Kidney epithelial cell (primary cell): ENCODE results near the gene AGBL4. TPM values are rescaled to one million over a fixed set of nuclear protein-coding genes. Genes with fewer than 3 reads are reported as not detected.

Source experiments
- DNase-seq: peaks from one replicate; pipeline ENCODE4 v3.0.0-alpha.2; 2010; ENCODE audit warnings: low read depth
- H3K27me3 ChIP-seq: 2 replicates; pipeline ENCODE4 v1.6.0; 2011; ENCODE audit warnings: low read length; ENCODE audit not compliant: control insufficient read depth, insufficient read depth
- H3K36me3 ChIP-seq: 2 replicates; pipeline ENCODE4 v1.5.1; 2011; ENCODE audit warnings: low read length; ENCODE audit not compliant: control insufficient read depth, insufficient read depth
- H3K4me3 ChIP-seq: 2 replicates; pipeline ENCODE4 v1.5.1; 2011; ENCODE audit warnings: low read depth, mild to moderate bottlenecking, control low read depth, low read length
- total RNA-seq: library from RNA; depleted of rRNA; stranded (reverse); fragments of >200 nt; gene quantifications from 2 replicates; pipeline ENCODE4 v1.2.3, GENCODE V29; 2015
- TF ChIP-seq, protein P1 (sequence below): IDR thresholded peaks from 2 replicates; pipeline ENCODE4 v1.5.1; 2011; ENCODE audit warnings: mild to moderate bottlenecking, moderate library complexity, low read length, control low read depth, inconsistent platforms; ENCODE audit not compliant: insufficient read depth, poor library complexity, severe bottlenecking

Gene AGBL4
- total RNA-seq, 1 donor from 2014 or later = not detected

DNA sequence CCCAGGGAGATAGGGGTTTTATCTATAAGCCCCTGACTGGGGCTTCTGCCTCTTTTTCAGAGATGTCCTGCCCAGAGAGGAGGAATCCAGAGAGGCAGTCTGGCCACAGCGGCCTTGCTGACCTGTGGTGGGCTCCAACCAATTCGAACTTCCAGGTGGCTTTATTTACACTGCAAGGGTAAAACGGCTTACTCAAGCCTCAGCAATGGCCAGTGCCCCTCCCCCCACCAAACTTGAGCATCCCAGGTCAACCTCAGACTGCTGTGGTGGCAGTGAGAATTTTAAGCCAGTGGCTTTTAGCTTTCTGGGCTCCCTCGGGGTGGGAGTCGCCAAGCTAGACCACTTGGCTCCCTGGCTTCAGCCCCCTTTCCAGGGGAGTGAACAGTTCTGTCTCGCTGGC lies 863.1 kb downstream of the AGBL4 start:
- Histone ChIP-seq H3K27me3 (no peaks in the 10 kb centered on the region), H3K4me3 (no peak overlapping the region)
- TF ChIP-seq, protein P1, sequence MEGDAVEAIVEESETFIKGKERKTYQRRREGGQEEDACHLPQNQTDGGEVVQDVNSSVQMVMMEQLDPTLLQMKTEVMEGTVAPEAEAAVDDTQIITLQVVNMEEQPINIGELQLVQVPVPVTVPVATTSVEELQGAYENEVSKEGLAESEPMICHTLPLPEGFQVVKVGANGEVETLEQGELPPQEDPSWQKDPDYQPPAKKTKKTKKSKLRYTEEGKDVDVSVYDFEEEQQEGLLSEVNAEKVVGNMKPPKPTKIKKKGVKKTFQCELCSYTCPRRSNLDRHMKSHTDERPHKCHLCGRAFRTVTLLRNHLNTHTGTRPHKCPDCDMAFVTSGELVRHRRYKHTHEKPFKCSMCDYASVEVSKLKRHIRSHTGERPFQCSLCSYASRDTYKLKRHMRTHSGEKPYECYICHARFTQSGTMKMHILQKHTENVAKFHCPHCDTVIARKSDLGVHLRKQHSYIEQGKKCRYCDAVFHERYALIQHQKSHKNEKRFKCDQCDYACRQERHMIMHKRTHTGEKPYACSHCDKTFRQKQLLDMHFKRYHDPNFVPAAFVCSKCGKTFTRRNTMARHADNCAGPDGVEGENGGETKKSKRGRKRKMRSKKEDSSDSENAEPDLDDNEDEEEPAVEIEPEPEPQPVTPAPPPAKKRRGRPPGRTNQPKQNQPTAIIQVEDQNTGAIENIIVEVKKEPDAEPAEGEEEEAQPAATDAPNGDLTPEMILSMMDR = no peak

DNA sequence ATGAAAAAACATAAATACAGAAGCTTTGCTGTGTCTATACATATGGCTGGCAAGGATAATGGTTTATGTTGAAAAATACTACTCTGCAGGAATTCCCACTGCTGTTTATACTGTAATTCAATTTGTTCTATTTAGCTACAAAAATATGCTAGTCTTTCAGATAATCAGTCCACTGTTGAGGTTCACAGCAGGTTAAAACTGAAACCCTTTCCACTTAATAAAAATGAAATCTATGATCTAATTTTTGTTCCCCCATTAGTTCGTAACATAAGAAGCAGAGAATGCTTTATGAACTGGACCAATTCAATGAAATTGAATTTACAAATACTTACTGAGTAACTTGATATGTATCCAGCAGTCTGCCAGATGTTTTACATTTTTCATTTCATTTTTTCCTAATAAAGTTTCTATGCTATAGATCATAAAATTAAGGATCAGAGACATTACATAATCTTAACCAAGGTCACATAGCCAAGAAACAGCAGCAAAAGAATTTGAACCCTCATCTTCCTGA lies 887.0 kb downstream of the AGBL4 start:
- no peak overlapping the region for H3K4me3 ChIP-seq
- DNase-seq = no peak
- TF ChIP-seq, protein P1 = no peak
- H3K27me3 ChIP-seq = no peaks in the 10 kb centered on the region
- no peaks in the 10 kb centered on the region for H3K36me3 ChIP-seq

More for the DNA sequence above, 863.1 kb downstream of the AGBL4 start:
- DNase-seq = no peak
- H3K36me3 ChIP-seq = no peaks in the 10 kb centered on the region

DNA sequence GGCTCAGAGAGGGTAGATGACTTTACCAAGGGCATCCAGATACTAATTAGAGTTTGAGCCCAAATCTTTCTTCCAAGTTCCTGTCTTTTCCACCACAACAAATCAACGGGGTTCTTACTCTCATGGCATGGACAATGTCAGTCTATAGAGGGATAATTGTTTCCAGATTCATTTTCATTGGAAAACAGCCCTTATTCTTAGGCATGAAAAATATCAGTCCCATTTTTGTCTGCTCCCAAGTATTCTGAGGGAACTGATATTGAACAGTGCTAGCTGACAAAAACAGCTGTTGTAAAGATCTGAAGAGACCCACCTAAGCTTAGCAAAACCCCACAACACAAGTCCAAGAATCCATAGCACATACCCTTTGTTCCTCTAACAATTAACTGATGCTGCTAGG lies 898.0 kb downstream of the AGBL4 start:
- TF ChIP-seq, protein P1 = no peak
- Histone ChIP-seq H3K36me3 (no peaks in the 10 kb centered on the region), H3K27me3 (no peaks in the 10 kb centered on the region), H3K4me3 (no peak overlapping the region)
- no peak for DNase-seq

DNA sequence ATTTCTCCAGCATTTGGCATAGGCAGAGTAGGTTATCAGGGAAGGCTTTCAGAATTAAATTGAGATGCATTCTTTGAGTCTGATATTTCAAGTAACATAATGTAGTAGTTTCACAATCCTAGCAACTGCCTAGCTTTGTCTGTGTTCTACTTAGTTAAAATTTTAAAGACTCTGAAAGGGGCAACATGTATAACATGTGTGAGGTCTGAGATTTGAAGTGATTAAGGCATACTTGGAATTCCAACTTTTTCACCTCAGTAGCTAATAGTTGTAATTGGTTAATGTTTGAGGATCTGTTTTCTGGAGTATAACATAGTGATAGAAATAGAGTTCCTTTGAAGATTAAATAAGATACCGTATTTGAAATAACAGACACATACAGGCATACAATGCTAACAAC lies 911.8 kb downstream of the AGBL4 start:
- no peak for DNase-seq
- TF ChIP-seq, protein P1 = no peak
- Histone ChIP-seq H3K36me3 (no peaks in the 10 kb centered on the region), H3K4me3 (no peak overlapping the region), H3K27me3 (no peaks in the 10 kb centered on the region)

DNA sequence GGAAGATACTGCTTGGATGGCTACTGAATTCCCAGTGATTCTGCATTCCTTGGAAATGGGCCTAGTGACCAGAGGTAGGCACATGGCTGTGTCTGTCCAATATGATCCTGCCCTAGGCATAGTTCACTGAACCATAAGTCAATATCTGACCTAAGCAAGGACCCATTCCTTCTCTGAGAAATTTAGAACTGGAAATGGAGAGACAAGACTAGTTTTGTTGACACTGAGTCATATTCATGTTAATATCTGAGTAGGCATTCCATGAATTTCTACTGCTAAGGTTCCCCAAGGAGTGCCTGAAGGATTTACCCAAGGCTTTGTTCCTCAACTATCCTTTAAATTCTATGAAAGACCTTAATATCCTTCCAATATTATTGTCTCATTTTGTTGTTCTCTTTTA lies 917.3 kb downstream of the AGBL4 start:
- no peak overlapping the region for H3K4me3 ChIP-seq
- H3K27me3 ChIP-seq = no peaks in the 10 kb centered on the region
- no peak for DNase-seq
- no peaks in the 10 kb centered on the region for H3K36me3 ChIP-seq
- TF ChIP-seq, protein P1 = no peak

DNA sequence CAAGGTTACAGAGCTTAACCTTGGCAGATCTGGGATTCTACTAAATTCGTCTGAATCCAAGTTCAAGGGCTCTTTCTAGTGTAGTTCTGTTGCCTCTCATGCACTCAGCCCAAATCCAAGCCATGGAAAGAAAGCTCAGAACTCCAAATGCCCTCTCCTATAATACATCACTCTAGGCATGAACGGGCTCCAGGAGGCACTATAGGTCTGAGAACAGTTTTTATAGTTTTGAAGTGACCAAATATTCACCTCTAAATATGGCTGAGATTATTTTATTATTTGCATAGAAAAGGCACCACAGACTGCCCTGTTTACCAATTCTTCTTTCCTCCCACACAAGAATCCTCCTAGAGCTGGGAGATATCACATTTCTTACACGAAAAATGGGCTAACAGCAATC lies 919.2 kb downstream of the AGBL4 start:
- TF ChIP-seq, protein P1 = no peak
- Histone ChIP-seq H3K36me3 (no peaks in the 10 kb centered on the region), H3K4me3 (no peak overlapping the region), H3K27me3 (no peaks in the 10 kb centered on the region)
- no peak for DNase-seq
